Endometrial microvascular endothelial cells (primary cell): ENCODE measurements around the gene MPDZ. TPM values are rescaled to one million over a fixed set of nuclear protein-coding genes. Genes with fewer than 3 reads are reported as not detected.

Experiments
- in situ Hi-C: cut with HindIII; loops from 2 replicates; pipeline ENCODE4 v1.10.0; 2017; ENCODE audit warnings: low sequenced_read_pairs, low pct_unique_long_range_greater_than_20kb; ENCODE audit errors: inconsistent ontology term
- total RNA-seq: library from RNA; depleted of rRNA; stranded (reverse); fragments of >200 nt; gene quantifications from one replicate; pipeline ENCODE4 v1.2.3, GENCODE V29; 2015; ENCODE audit errors: inconsistent ontology term

MPDZ gene
- total RNA-seq, 1 donor from 2014 or later: 44.3 TPM

DNA sequence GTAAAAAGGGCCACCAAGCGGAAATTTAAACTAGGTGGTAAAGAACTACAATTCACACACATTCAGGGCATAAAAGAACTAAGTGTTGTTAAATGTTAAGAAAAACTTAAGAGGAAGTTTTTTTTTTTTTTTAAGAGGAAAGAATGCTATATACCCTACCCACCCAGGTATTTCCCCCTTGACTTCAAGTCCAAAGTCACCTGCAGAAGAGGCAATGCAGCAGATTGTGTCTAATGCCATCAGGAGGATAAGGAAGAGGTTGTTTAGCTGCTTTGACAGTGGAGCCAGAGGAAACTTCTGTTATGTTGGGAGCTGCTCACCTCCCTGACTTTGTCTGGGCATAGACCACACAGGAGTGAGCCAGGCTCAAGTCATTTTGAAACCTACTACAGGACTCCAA is 69.2 kb downstream of the MPDZ start:
- in situ Hi-C loops: no loop called here

DNA sequence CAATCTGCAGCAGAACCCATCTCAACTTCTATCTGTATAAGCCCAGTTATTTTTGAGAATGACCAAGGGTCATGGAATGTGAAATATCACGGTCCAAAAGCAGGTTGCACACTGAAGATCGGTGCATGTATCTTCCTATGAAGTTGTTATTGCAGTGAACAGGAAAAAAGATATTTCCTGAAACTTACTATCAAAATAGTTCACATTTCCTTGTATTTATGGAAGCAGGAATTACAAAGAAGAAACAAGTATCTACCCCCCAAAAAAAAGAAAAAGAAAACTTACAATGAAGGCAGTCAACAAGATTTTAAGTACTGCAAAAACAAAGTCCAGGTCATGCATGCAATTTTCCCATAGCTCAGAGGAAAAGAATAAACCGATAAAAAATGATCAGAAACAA is 70.0 kb downstream of the MPDZ start:
- in situ Hi-C loops: no loop called here

- in situ Hi-C loops: no loop called here
Observed at GRCh38 chr9:13205824-13206223, 73.7 kb downstream of the MPDZ start.

- in situ Hi-C loops: no loop called here
Observed at GRCh38 chr9:13190040-13190439, 89.5 kb downstream of the MPDZ start.

DNA sequence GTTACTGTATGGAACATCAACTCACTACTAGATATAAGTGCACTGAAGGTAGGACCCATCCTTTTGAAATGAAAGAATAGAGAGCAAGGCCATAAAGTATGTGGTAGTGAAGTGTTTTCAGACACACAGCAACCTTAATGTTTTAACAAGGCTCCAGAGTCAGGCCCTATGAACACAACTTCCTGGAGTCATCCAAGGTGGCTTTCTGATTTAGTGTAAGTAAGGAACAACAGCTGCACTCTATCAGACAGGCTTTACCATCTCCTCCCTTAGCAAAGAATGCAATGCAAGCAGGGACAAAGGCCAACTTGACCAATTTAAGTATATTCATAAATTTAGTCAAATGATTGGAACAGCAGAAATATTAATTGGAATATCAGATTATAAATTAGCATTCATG is 90.1 kb downstream of the MPDZ start:
- in situ Hi-C loops: no loop called here

DNA sequence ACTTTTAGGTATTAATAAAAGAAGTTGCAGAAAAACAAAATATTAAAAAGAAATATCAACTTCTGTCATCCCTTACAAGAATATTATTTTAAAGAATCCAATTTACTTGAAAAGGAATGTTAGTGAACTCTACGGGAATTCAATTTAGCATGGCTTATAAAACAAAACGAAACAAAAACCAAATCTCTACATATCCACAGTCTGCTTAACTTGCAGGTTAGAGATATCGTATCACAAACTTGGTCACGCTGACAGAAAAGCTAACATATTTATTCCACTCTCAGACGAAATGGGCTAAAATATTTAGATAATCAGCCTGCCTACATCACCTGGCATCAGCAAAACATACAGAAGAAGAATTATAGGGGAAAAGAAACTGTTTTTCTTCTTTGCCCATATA is 92.7 kb downstream of the MPDZ start:
- in situ Hi-C loops: no loop called here

GRCh38 chr9:13186091-13186490 is 93.4 kb downstream of the MPDZ start:
- in situ Hi-C loops: no loop called here

- in situ Hi-C loops: no loop called here
Observed at GRCh38 chr9:13181652-13182051, 97.8 kb downstream of the MPDZ start.

GRCh38 chr9:13179257-13179656 is 100.2 kb downstream of the MPDZ start:
- in situ Hi-C loops: no loop called here

- in situ Hi-C loops: no loop called here
Observed at GRCh38 chr9:13175732-13176131, 103.8 kb downstream of the MPDZ start.

DNA sequence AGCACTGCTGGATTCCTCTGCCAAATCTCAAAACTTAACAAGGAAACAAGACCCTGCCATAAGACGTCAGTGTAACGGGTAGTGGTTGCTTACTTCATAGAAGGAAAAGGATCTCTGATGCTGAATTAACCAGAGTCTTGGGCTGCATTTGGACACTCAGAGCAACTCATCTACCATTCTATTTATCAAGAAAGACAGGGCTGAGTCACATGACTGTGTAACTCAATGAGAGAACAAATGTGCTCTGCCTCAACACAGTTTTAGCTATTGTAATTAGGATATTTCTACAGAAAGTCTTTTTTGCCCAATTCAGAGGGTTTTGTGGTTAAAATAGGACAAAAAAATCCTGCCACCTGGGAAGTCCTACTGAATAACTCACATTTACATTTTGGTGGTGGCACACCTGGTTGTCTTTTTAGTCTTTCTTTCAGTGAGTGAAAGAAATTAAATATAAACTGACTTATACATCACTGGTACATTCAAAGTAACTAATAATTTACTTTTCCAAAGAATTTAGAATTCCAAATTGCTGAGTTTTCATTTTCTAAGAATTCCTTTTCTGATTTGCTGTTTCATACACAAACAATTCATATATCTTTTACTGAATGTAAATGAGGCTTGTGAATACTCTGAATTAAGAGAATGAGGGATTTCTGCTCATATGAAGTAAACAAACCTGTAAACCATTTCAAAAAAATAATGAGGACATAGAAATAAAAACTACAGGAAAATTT is 104.4 kb downstream of the MPDZ start:
- in situ Hi-C loops: no loop called here

- in situ Hi-C loops: no loop called here
Observed at GRCh38 chr9:13173553-13173952, 105.9 kb downstream of the MPDZ start.

DNA sequence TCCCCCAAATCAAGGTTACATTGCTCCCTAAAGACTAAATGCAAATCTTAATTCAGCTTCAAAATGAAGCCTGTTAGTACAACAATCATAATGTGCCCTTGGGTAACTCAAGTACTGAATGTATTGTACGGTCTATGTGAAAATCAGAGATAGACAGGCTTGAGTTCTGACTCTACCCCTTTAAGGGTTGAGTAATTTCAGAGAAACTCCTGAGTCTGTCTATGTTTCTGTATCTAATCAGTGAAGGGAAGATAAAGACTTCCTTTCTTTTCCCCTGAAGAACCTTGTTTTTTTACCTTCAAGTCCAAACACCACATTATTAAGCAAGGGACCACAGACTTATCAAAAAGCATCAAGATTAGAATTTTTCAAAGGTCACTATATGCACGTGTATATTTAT is 108.2 kb downstream of the MPDZ start:
- in situ Hi-C loops: no loop called here

GRCh38 chr9:13166996-13167395 is 112.5 kb downstream of the MPDZ start:
- in situ Hi-C loops: no loop called here

DNA sequence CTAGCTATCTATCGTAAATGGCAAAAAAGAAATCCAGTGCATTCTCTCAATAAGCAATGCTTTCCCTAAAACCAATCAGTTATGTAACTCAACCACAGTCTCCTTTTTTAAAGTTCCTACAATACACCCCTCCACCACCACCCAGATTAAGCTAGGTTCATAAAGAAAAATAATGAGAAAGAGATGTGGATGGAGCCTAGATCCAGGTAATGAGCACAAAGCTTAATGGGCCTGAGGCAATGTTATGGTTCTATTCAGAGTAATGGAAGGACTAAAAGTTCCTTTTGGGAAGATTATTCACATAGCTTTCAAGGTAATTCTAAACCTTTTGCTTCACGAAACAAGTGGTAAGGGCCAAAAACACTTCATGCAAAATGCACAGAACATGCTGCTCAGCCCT is 113.5 kb downstream of the MPDZ start:
- in situ Hi-C loops: no loop called here

- in situ Hi-C loops: no loop called here
Observed at GRCh38 chr9:13165236-13165945, 114.1 kb downstream of the MPDZ start.

- in situ Hi-C loops: no loop called here
Observed at GRCh38 chr9:13163946-13164345, 115.5 kb downstream of the MPDZ start.

- in situ Hi-C loops: no loop called here
Observed at GRCh38 chr9:13163287-13163686, 116.2 kb downstream of the MPDZ start.

DNA sequence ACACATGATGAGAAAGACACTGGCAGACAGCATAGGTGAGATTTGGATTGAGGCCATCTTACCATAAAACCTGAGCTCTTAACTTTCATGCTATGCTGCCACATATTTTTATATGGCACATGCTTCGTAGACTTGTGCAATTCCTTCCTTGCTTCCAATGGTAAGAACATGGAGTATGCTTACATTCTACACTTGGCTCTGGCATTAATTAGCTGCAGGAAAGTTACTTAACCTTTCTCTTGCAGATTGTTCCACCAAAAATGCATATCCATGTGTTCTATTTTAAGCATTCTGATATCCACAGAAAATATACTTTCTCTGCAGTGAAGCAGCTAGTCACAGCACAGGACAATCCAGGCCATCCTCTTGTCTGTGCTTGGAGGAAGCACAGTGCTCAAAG is 119.4 kb downstream of the MPDZ start:
- in situ Hi-C loops: no loop called here

GRCh38 chr9:13158986-13159385 is 120.5 kb downstream of the MPDZ start:
- in situ Hi-C loops: no loop called here

- in situ Hi-C loops: no loop called here
Observed at GRCh38 chr9:13151489-13151888, 128.0 kb downstream of the MPDZ start.
